Measurements from ENCODE around the gene GP1BA.

The GP1BA gene

DNA sequence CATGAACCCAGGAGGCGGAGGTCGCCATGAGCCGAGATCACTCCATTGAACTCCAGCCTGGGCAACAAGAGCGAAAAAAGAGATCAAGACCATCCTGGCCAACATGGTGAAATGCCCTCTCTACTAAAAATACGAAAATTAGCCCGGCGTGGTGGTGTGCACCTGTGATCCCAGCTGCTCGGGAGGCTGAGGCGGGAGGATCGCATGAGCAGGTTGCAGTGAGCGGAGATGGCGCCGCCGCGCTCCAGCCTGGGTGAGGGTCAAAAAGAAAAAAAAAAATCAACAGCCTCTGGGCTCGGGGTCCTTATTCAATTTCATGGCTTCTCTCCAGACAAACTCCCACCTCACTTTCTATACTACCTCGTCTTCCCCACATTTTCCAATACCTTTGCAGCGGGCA, 3.2 kb upstream of the GP1BA start:
- ChIA-PET POLR2A (no interaction called here), CTCF (interaction anchor here (1.3 kb wide), 1 partner anchor 20 kb away, joined by 5 read pairs; no protein-coding TSS in a partner anchor)
- no peaks in the 10 kb centered on the region for H3K36me3 ChIP-seq (ENCODE audit: control insufficient read depth in 4 of 4, insufficient read depth in 4 of 4, low read length in 3 of 4)
- no peaks in the 10 kb centered on the region for H3K27me3 ChIP-seq (replicated peaks in 2 of 5; ENCODE audit: control insufficient read depth in 4 of 5, insufficient read depth in 5 of 5, low read length in 4 of 5)
- no peak for DNase-seq
- peaks cover 0 to 31% (median 22%) of the 10 kb centered on the region in 4 experiments for H3K4me1 ChIP-seq (ENCODE audit: control extremely low read depth in 1 of 4, control insufficient read depth in 4 of 4, insufficient read depth in 4 of 4, low read length in 3 of 4)
- 96% methylated on average over 14 of the region's 18 CpGs for WGBS (ENCODE audit: insufficient coverage)
- H3K9me3 ChIP-seq (ENCODE audit: control extremely low read depth in 1 of 5, control insufficient read depth in 4 of 5, insufficient read depth in 2 of 5, low read depth in 1 of 5, low read length in 4 of 5), result no peaks in the 10 kb centered on the region
- H3K4me3 ChIP-seq (ENCODE audit: control insufficient read depth in 1 of 7, extremely low read depth in 1 of 7, insufficient read depth in 4 of 7, low read depth in 2 of 7, low read length in 6 of 7), result no peak overlapping the region
- no peak overlapping the region for H3K27ac ChIP-seq (ENCODE audit: insufficient read depth in 1 of 2, low read depth in 1 of 2, low read length in 2 of 2, poor library complexity in 1 of 2, severe bottlenecking in 2 of 2)

DNA sequence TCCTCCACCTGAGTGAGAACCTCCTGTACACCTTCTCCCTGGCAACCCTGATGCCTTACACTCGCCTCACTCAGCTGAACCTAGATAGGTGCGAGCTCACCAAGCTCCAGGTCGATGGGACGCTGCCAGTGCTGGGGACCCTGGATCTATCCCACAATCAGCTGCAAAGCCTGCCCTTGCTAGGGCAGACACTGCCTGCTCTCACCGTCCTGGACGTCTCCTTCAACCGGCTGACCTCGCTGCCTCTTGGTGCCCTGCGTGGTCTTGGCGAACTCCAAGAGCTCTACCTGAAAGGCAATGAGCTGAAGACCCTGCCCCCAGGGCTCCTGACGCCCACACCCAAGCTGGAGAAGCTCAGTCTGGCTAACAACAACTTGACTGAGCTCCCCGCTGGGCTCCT, 679 bp downstream of the GP1BA start:
- Histone ChIP-seq H3K9me3 (ENCODE audit: control extremely low read depth in 1 of 5, control insufficient read depth in 4 of 5, insufficient read depth in 2 of 5, low read depth in 1 of 5, low read length in 4 of 5) (no peaks in the 10 kb centered on the region), H3K27me3 (replicated peaks in 2 of 5; ENCODE audit: control insufficient read depth in 4 of 5, insufficient read depth in 5 of 5, low read length in 4 of 5) (no peaks in the 10 kb centered on the region), H3K4me1 (ENCODE audit: control extremely low read depth in 1 of 4, control insufficient read depth in 4 of 4, insufficient read depth in 4 of 4, low read length in 3 of 4) (peaks cover 0 to 59% (median 43%) of the 10 kb centered on the region in 4 experiments), H3K4me3 (ENCODE audit: control insufficient read depth in 1 of 7, extremely low read depth in 1 of 7, insufficient read depth in 4 of 7, low read depth in 2 of 7, low read length in 6 of 7) (peak overlapping the region in 3 of 7 experiments; percentile 1 to 15 (median 5)), H3K27ac (ENCODE audit: insufficient read depth in 1 of 2, low read depth in 1 of 2, low read length in 2 of 2, poor library complexity in 1 of 2, severe bottlenecking in 2 of 2) (no peak overlapping the region), H3K36me3 (ENCODE audit: control insufficient read depth in 4 of 4, insufficient read depth in 4 of 4, low read length in 3 of 4) (peaks cover 0 to 18% (median 8%) of the 10 kb centered on the region in 4 experiments)
- ChIA-PET POLR2A (no interaction called here), CTCF (interaction anchor here (1.1 to 1.3 kb wide), 2 partner anchors 19 to 23 kb away, joined by 3 to 9 read pairs; no protein-coding TSS in a partner anchor)
- DNase-seq, result no peak
- 95% methylated on average over 12 of the region's 12 CpGs for WGBS (ENCODE audit: insufficient coverage)

DNA sequence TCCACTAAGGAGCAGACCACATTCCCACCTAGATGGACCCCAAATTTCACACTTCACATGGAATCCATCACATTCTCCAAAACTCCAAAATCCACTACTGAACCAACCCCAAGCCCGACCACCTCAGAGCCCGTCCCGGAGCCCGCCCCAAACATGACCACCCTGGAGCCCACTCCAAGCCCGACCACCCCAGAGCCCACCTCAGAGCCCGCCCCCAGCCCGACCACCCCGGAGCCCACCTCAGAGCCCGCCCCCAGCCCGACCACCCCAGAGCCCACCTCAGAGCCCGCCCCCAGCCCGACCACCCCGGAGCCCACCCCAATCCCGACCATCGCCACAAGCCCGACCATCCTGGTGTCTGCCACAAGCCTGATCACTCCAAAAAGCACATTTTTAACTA, 1.6 kb downstream of the GP1BA start:
- CTCF ChIA-PET, result interaction anchor here (0.7 to 1.6 kb wide), 5 partner anchors 11 to 34 kb away, joined by 3 to 11 read pairs (median 4); partner anchors contain the start of genes CHRNE and SPAG7

DNA sequence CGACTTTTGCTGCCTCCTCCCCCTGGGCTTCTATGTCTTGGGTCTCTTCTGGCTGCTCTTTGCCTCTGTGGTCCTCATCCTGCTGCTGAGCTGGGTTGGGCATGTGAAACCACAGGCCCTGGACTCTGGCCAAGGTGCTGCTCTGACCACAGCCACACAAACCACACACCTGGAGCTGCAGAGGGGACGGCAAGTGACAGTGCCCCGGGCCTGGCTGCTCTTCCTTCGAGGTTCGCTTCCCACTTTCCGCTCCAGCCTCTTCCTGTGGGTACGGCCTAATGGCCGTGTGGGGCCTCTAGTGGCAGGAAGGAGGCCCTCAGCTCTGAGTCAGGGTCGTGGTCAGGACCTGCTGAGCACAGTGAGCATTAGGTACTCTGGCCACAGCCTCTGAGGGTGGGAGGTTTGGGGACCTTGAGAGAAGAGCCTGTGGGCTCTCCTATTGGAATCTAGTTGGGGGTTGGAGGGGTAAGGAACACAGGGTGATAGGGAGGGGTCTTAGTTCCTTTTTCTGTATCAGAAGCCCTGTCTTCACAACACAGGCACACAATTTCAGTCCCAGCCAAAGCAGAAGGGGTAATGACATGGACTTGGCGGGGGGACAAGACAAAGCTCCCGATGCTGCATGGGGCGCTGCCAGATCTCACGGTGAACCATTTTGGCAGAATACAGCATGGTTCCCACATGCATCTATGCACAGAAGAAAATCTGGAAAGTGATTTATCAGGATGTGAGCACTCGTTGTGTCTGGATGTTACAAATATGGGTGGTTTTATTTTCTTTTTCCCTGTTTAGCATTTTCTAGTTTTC, 2.3 kb downstream of the GP1BA start:
- ChIA-PET POLR2A (interaction anchor here (1.5 kb wide), 1 partner anchor 14 kb away, joined by 4 read pairs; the partner anchor contains the start of gene PFN1), CTCF (interaction anchor here (0.7 to 1.6 kb wide), 5 partner anchors 11 to 33 kb away, joined by 3 to 11 read pairs (median 4); partner anchors contain the start of genes CHRNE and SPAG7)
- Histone ChIP-seq H3K27me3 (replicated peaks in 2 of 5; ENCODE audit: control insufficient read depth in 4 of 5, insufficient read depth in 5 of 5, low read length in 4 of 5) (no peaks in the 10 kb centered on the region), H3K4me3 (ENCODE audit: control insufficient read depth in 1 of 7, extremely low read depth in 1 of 7, insufficient read depth in 4 of 7, low read depth in 2 of 7, low read length in 6 of 7) (peak overlapping the region in 5 of 7 experiments; percentile 11 to 66 (median 54)), H3K36me3 (ENCODE audit: control insufficient read depth in 4 of 4, insufficient read depth in 4 of 4, low read length in 3 of 4) (peaks cover 0 to 28% (median 11%) of the 10 kb centered on the region in 4 experiments), H3K4me1 (ENCODE audit: control extremely low read depth in 1 of 4, control insufficient read depth in 4 of 4, insufficient read depth in 4 of 4, low read length in 3 of 4) (peaks cover 3 to 75% (median 55%) of the 10 kb centered on the region in 4 experiments), H3K9me3 (ENCODE audit: control extremely low read depth in 1 of 5, control insufficient read depth in 4 of 5, insufficient read depth in 2 of 5, low read depth in 1 of 5, low read length in 4 of 5) (no peaks in the 10 kb centered on the region), H3K27ac (ENCODE audit: insufficient read depth in 1 of 2, low read depth in 1 of 2, low read length in 2 of 2, poor library complexity in 1 of 2, severe bottlenecking in 2 of 2) (peak overlapping the region in 1 of 2 experiments; percentile 9)
- peak; percentile 52 to 80 (median 73) for DNase-seq
- WGBS (ENCODE audit: insufficient coverage), result 9% methylated on average over 11 of the region's 14 CpGs

More for the DNA sequence above, 1.6 kb downstream of the GP1BA start:
- Histone ChIP-seq H3K4me1 (ENCODE audit: control extremely low read depth in 1 of 4, control insufficient read depth in 4 of 4, insufficient read depth in 4 of 4, low read length in 3 of 4) (peaks cover 0 to 67% (median 48%) of the 10 kb centered on the region in 4 experiments), H3K9me3 (ENCODE audit: control extremely low read depth in 1 of 5, control insufficient read depth in 4 of 5, insufficient read depth in 2 of 5, low read depth in 1 of 5, low read length in 4 of 5) (no peaks in the 10 kb centered on the region), H3K36me3 (ENCODE audit: control insufficient read depth in 4 of 4, insufficient read depth in 4 of 4, low read length in 3 of 4) (peaks cover 0 to 27% (median 11%) of the 10 kb centered on the region in 4 experiments), H3K27me3 (replicated peaks in 2 of 5; ENCODE audit: control insufficient read depth in 4 of 5, insufficient read depth in 5 of 5, low read length in 4 of 5) (no peaks in the 10 kb centered on the region), H3K4me3 (ENCODE audit: control insufficient read depth in 1 of 7, extremely low read depth in 1 of 7, insufficient read depth in 4 of 7, low read depth in 2 of 7, low read length in 6 of 7) (peak overlapping the region in 5 of 7 experiments; percentile 11 to 66 (median 54)), H3K27ac (ENCODE audit: insufficient read depth in 1 of 2, low read depth in 1 of 2, low read length in 2 of 2, poor library complexity in 1 of 2, severe bottlenecking in 2 of 2) (peak overlapping the region in 1 of 2 experiments; percentile 9)
- no peak for DNase-seq
- POLR2A ChIA-PET, result interaction anchor here (1.5 kb wide), 1 partner anchor 15 kb away, joined by 4 read pairs; the partner anchor contains the start of gene PFN1
- 43% methylated on average over 7 of the region's 16 CpGs for WGBS (ENCODE audit: insufficient coverage)

DNA sequence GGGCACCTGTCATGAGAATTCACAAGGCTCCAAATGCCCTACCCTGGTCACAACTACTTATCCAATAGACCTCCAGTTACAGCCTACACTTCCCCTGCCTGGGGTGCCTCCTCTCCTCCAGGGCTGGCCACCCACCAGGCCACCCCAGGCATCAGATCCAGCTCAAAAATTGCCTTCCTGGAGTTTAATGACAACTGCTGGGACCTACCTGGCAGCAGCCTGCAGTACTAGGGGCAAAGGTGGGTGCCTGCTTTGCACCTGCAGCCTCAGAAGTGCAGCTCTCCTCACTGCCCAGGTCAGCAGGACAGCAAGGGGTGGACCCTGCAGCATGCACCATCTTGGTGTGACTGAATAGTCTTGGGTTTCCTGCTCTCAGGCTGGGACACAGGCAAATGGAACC, 3.6 kb downstream of the GP1BA start:
- POLR2A ChIA-PET, result no interaction called here
- H3K4me3 ChIP-seq (ENCODE audit: control insufficient read depth in 1 of 7, extremely low read depth in 1 of 7, insufficient read depth in 4 of 7, low read depth in 2 of 7, low read length in 6 of 7), result no peak overlapping the region
- peaks cover 0 to 28% (median 11%) of the 10 kb centered on the region in 4 experiments for H3K36me3 ChIP-seq (ENCODE audit: control insufficient read depth in 4 of 4, insufficient read depth in 4 of 4, low read length in 3 of 4)
- H3K4me1 ChIP-seq (ENCODE audit: control extremely low read depth in 1 of 4, control insufficient read depth in 4 of 4, insufficient read depth in 4 of 4, low read length in 3 of 4), result peaks cover 3 to 77% (median 56%) of the 10 kb centered on the region in 4 experiments
- H3K27me3 ChIP-seq (replicated peaks in 2 of 5; ENCODE audit: control insufficient read depth in 4 of 5, insufficient read depth in 5 of 5, low read length in 4 of 5), result no peaks in the 10 kb centered on the region
- no peak overlapping the region for H3K27ac ChIP-seq (ENCODE audit: insufficient read depth in 1 of 2, low read depth in 1 of 2, low read length in 2 of 2, poor library complexity in 1 of 2, severe bottlenecking in 2 of 2)
- CTCF ChIA-PET, result interaction anchor here (0.9 kb wide), 1 partner anchor 34 kb away, joined by 3 read pairs; no protein-coding TSS in a partner anchor
- no peaks in the 10 kb centered on the region for H3K9me3 ChIP-seq (ENCODE audit: control extremely low read depth in 1 of 5, control insufficient read depth in 4 of 5, insufficient read depth in 2 of 5, low read depth in 1 of 5, low read length in 4 of 5)
- DNase-seq, result no peak

DNA sequence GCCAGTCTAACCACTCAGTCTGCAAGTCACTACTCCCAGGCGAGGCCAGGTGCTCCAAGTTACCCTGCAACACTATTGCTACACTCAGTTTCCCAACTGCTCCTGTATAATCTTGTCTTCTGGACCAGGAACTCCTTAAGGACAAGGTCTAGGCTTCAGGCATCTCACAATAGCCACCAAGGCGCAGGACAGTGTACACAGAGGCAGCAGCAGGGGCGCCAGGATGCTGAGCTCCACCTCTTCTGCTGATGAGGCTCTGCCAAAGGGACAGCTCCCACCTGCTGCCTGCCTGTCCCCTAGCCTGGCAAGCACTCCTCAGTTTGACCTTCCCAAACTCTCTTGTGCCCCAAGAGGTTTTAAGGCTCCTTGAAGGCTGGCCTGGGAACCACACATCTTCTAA, 4.4 kb downstream of the GP1BA start:
- H3K4me1 ChIP-seq (ENCODE audit: control extremely low read depth in 1 of 4, control insufficient read depth in 4 of 4, insufficient read depth in 4 of 4, low read length in 3 of 4), result peaks cover 6 to 83% (median 57%) of the 10 kb centered on the region in 4 experiments
- CTCF ChIA-PET, result interaction anchor here (1.1 to 1.9 kb wide), 4 partner anchors 10 to 27 kb away, joined by 3 to 8 read pairs (median 6); partner anchors contain the start of gene ENO3
- 95% methylated on average over 3 of the region's 3 CpGs for WGBS (ENCODE audit: insufficient coverage)
- H3K27ac ChIP-seq (ENCODE audit: insufficient read depth in 1 of 2, low read depth in 1 of 2, low read length in 2 of 2, poor library complexity in 1 of 2, severe bottlenecking in 2 of 2), result no peak overlapping the region
- no peaks in the 10 kb centered on the region for H3K9me3 ChIP-seq (ENCODE audit: control extremely low read depth in 1 of 5, control insufficient read depth in 4 of 5, insufficient read depth in 2 of 5, low read depth in 1 of 5, low read length in 4 of 5)
- no peak overlapping the region for H3K4me3 ChIP-seq (ENCODE audit: control insufficient read depth in 1 of 7, extremely low read depth in 1 of 7, insufficient read depth in 4 of 7, low read depth in 2 of 7, low read length in 6 of 7)
- POLR2A ChIA-PET, result no interaction called here
- H3K27me3 ChIP-seq (replicated peaks in 2 of 5; ENCODE audit: control insufficient read depth in 4 of 5, insufficient read depth in 5 of 5, low read length in 4 of 5), result no peaks in the 10 kb centered on the region
- no peak for DNase-seq
- peaks cover 0 to 28% (median 11%) of the 10 kb centered on the region in 4 experiments for H3K36me3 ChIP-seq (ENCODE audit: control insufficient read depth in 4 of 4, insufficient read depth in 4 of 4, low read length in 3 of 4)
